Caki2 (cell line): Measurements from ENCODE around the gene ROR2. TPM values are rescaled to one million over a fixed set of nuclear protein-coding genes. Genes with fewer than 3 reads are reported as not detected.
"Not testable (repeated sequence)": the region's sequence is repeated elsewhere in the genome, so short reads cannot be mapped to it uniquely, and the experiment has no call there.

Experiments used
- DNase-seq: peaks from one replicate; pipeline ENCODE4 v3.0.0-alpha.2; 2015; ENCODE audit warnings: low read depth
- in situ Hi-C: cut with HindIII; loops from 2 replicates; pipeline ENCODE4 v1.10.0; 2016; ENCODE audit warnings: low sequenced_read_pairs, low pct_unique_long_range_greater_than_20kb, mixed read lengths
- total RNA-seq: library from RNA; depleted of rRNA; stranded (reverse); fragments of >200 nt; shearing (Covaris generic); gene quantifications from 2 replicates; pipeline ENCODE4 v1.2.3, GENCODE V29; 2014; ENCODE audit warnings: low replicate concordance; rRNA removed

The ROR2 gene
- 8.3 and 8.4 TPM in 2 replicates for total RNA-seq

- peak; percentile 76 for DNase-seq
- in situ Hi-C loops: no loop called here
Measured at GRCh38 chr9:91949946-91950664, at the start of gene ROR2. ROR2 (minus strand) TSS chr9:91950228.

GRCh38 chr9:91995000-91995655 lies 45.1 kb upstream of the ROR2 start:
- no peak for DNase-seq
- in situ Hi-C loops: no loop called here

- in situ Hi-C loops: no loop called here
- no peak for DNase-seq
Measured at GRCh38 chr9:91994422-91994821, 44.4 kb upstream of the ROR2 start.

GRCh38 chr9:91992461-91993041 lies 42.5 kb upstream of the ROR2 start:
- DNase-seq: no peak
- in situ Hi-C loops: no loop called here

GRCh38 chr9:91991721-91992341 lies 41.8 kb upstream of the ROR2 start:
- in situ Hi-C loops: no loop called here
- DNase-seq: no peak

GRCh38 chr9:91986248-91986647 lies 36.2 kb upstream of the ROR2 start:
- in situ Hi-C loops: no loop called here
- no peak for DNase-seq

GRCh38 chr9:91985692-91986091 lies 35.7 kb upstream of the ROR2 start:
- in situ Hi-C loops: no loop called here
- no peak for DNase-seq

GRCh38 chr9:91978740-91979414 lies 28.8 kb upstream of the ROR2 start:
- DNase-seq: peak; percentile 75
- in situ Hi-C loops: no loop called here

- in situ Hi-C loops, DNase-seq: not testable (repeated sequence)
Measured at GRCh38 chr9:91975254-91975653, 25.2 kb upstream of the ROR2 start.

GRCh38 chr9:91972711-91973110 lies 22.7 kb upstream of the ROR2 start:
- DNase-seq: no peak
- in situ Hi-C loops: no loop called here

GRCh38 chr9:91972076-91972626 lies 22.1 kb upstream of the ROR2 start:
- no peak for DNase-seq
- in situ Hi-C loops: no loop called here

- in situ Hi-C loops: no loop called here
- DNase-seq: no peak
Measured at GRCh38 chr9:91967259-91967658, 17.2 kb upstream of the ROR2 start.

- in situ Hi-C loops: no loop called here
- DNase-seq: no peak
Measured at GRCh38 chr9:91966503-91966902, 16.5 kb upstream of the ROR2 start.

GRCh38 chr9:91963711-91964240 lies 13.7 kb upstream of the ROR2 start:
- no peak for DNase-seq
- in situ Hi-C loops: no loop called here

GRCh38 chr9:91960367-91960766 lies 10.3 kb upstream of the ROR2 start:
- in situ Hi-C loops: no loop called here
- no peak for DNase-seq

- no peak for DNase-seq
Measured at GRCh38 chr9:91958174-91958573, 8.1 kb upstream of the ROR2 start.

GRCh38 chr9:91954841-91955471 lies 4.9 kb upstream of the ROR2 start:
- DNase-seq: peak; percentile 56
- in situ Hi-C loops: no loop called here

More at GRCh38 chr9:91958174-91958573, 8.1 kb upstream of the ROR2 start:
- in situ Hi-C loops: no loop called here

GRCh38 chr9:91953718-91954117 lies 3.7 kb upstream of the ROR2 start:
- in situ Hi-C loops: no loop called here

More at GRCh38 chr9:91953718-91954117, 3.7 kb upstream of the ROR2 start:
- no peak for DNase-seq
